GM12891 (cell line): Measurements from ENCODE around the gene KCNQ5.

ENCODE experiments used
- POLR2A ChIP-seq: IDR thresholded peaks from 2 replicates; pipeline ENCODE4 v1.6.1; 2011; ENCODE audit warnings: low read depth, low read length, control low read depth
- POLR2AphosphoS5 ChIP-seq: IDR thresholded peaks from 2 replicates; pipeline ENCODE4 v1.6.1; 2011; ENCODE audit warnings: low read depth, low read length, control low read depth
- SPI1 ChIP-seq: IDR thresholded peaks from 2 replicates; pipeline ENCODE4 v1.6.1; 2011; ENCODE audit warnings: low read depth, low read length, control low read depth
- TAF1 ChIP-seq: IDR thresholded peaks from 2 replicates; pipeline ENCODE4 v1.6.1; 2011; ENCODE audit warnings: low read depth, low read length, control low read depth

DNA sequence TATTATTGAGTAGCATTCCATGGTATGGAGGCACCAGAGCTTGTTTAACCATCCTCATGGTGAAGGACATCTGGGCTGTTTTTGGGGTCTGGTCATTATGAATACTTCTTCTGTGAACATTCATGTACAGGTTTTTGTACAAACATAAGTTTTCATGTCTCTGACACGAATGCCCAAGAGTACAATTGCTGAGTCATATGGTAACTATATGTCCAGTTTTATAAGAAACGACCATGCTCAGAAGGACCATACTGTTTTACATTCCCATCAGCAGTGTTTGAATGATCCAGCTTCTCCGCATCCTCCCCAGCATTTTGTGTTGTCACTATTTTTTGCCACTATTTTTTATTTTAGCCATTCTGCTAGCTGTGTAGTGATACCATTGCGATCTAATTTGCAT, 414.8 kb downstream of the KCNQ5 start:
- no peak for TF ChIP-seq POLR2A
- no peak for TF ChIP-seq POLR2AphosphoS5
- no peak for TF ChIP-seq TAF1
- no peak for TF ChIP-seq SPI1
